Panc1 (cell line): ENCODE results near the gene RBSN. TPM values are rescaled to one million over a fixed set of nuclear protein-coding genes. Genes with fewer than 3 reads are reported as not detected.

Experiments used
- ATAC-seq: fragments of 200-7000 bp; cut with Tn5 transposase; 2 replicates; pipeline ENCODE4 v1.9.1; 2020; ENCODE audit warnings: mild to moderate bottlenecking, moderate library complexity
- BruUV-seq: library from RNA; stranded (reverse); fragments of 400-500 nt; replicated peaks from 2 replicates; lab custom pipeline; 2021; lab: Mats Ljungman, UMichigan
- CTCF ChIA-PET: fragments of 300-600 bp; sonication (Branson Sonifier 250); formaldehyde crosslinking; loops from one replicate; lab custom pipeline; 2022; ENCODE audit warnings: antibody characterized with exemption; lab: Charles Lee
- POLR2A ChIA-PET: fragments of 300-600 bp; sonication (Branson Sonifier 250); formaldehyde crosslinking; loops from one replicate; lab custom pipeline; 2022; ENCODE audit warnings: antibody characterized with exemption; lab: Charles Lee
- DNase-seq: peaks from one replicate; pipeline ENCODE4 v3.0.0-alpha.2; 2010; ENCODE audit warnings: low read depth, low spot score
- H3K27ac ChIP-seq: 2 replicates; pipeline ENCODE4 v1.5.1; 2011; ENCODE audit warnings: mild to moderate bottlenecking, low read length, inconsistent platforms
- H3K27me3 ChIP-seq: fragments of 200-500 bp; sonication (Bioruptor generic); 2 replicates; pipeline ENCODE4 v1.6.0; 2014; ENCODE audit warnings: low read length, inconsistent platforms; ENCODE audit not compliant: control insufficient read depth, insufficient read depth
- H3K36me3 ChIP-seq: fragments of 200-500 bp; sonication (Bioruptor generic); 2 replicates; pipeline ENCODE4 v1.5.1; 2014; ENCODE audit warnings: inconsistent platforms, mild to moderate bottlenecking, low read length, moderate library complexity; ENCODE audit not compliant: control insufficient read depth, insufficient read depth
- H3K4me1 ChIP-seq: 2 replicates; pipeline ENCODE4 v1.5.1; 2011; ENCODE audit warnings: inconsistent platforms, mild to moderate bottlenecking, low read length, moderate library complexity; ENCODE audit not compliant: control insufficient read depth, insufficient read depth
- H3K4me3 ChIP-seq, 2 experiments: 2 replicates each; pipeline ENCODE4 v1.5.1; 2011 to 2012; ENCODE audit warnings: low read depth in 2 of 2, low read length in 2 of 2, mild to moderate bottlenecking in 2 of 2, inconsistent platforms in 1 of 2, moderate library complexity in 1 of 2
- H3K9me3 ChIP-seq: fragments of 200-500 bp; sonication (Bioruptor generic); 2 replicates; pipeline ENCODE4 v1.5.1; 2014; ENCODE audit warnings: low read depth, mild to moderate bottlenecking, inconsistent platforms, low read length, moderate library complexity; ENCODE audit not compliant: control insufficient read depth, insufficient read depth
- CTCF ChIP-seq: fragments of 450-650 bp; IDR thresholded peaks from 2 replicates; pipeline ENCODE4 v1.5.1; 2017; ENCODE audit warnings: mild to moderate bottlenecking
- POLR2AphosphoS5 ChIP-seq: IDR thresholded peaks from 2 replicates; pipeline ENCODE4 v1.6.1; 2012; ENCODE audit warnings: mild to moderate bottlenecking, low read depth, low read length, moderate library complexity
- SIN3A ChIP-seq: IDR thresholded peaks from 2 replicates; pipeline ENCODE4 v1.6.1; 2012; ENCODE audit warnings: low read depth, mild to moderate bottlenecking, low read length, moderate library complexity, borderline replicate concordance; ENCODE audit not compliant: insufficient read depth
- TCF7L2 ChIP-seq: IDR thresholded peaks from 2 replicates; pipeline ENCODE4 v1.6.1; 2011; ENCODE audit warnings: mild to moderate bottlenecking, low read depth, low read length, inconsistent platforms
- in situ Hi-C: cut with HindIII; loops from 2 replicates; pipeline ENCODE4 v1.10.0; 2016; ENCODE audit warnings: low sequenced_read_pairs, low pct_unique_long_range_greater_than_20kb
- intact Hi-C: fragments of 100-400 bp; cut with micrococcal nuclease; formaldehyde crosslinking; loops from one replicate; pipeline ENCODE4 v1.10.0; 2022; ENCODE audit not compliant: unreplicated experiment
- total RNA-seq: library from RNA; stranded (reverse); gene quantifications from one replicate; pipeline ENCODE4 v1.2.1, GENCODE V29; 2021; ENCODE audit not compliant: unreplicated experiment
- TF ChIP-seq, protein P1 (sequence below), 2 experiments: IDR thresholded peaks; 2 replicates each; pipeline ENCODE4 v1.6.1; 2011 to 2012; ENCODE audit warnings: low read depth in 2 of 2, control low read depth in 1 of 2, low read length in 1 of 2, mild to moderate bottlenecking in 1 of 2, moderate library complexity in 1 of 2; ENCODE audit not compliant: insufficient read depth in 1 of 2

The RBSN gene
- total RNA-seq, 1 experiment from 2014 or later = 13.6 TPM

GRCh38 chr3:15063238-15063637 lies 35.7 kb downstream of the RBSN start:
- POLR2A ChIA-PET = no interaction called here
- H3K27me3 ChIP-seq = no peaks in the 10 kb centered on the region
- no peaks in the 10 kb centered on the region for H3K9me3 ChIP-seq
- CTCF ChIA-PET = no interaction called here
- intact Hi-C loops = no loop called here
- H3K4me3 ChIP-seq = peak overlapping the region; percentile 8 to 86; a peak in 3 of 4 replicates
- in situ Hi-C loops = no loop called here
- ATAC-seq (no peak), DNase-seq (no peak)
- peaks cover 10% of the 10 kb centered on the region for H3K4me1 ChIP-seq
- no peak for TF ChIP-seq SIN3A
- TF ChIP-seq, protein P1, sequence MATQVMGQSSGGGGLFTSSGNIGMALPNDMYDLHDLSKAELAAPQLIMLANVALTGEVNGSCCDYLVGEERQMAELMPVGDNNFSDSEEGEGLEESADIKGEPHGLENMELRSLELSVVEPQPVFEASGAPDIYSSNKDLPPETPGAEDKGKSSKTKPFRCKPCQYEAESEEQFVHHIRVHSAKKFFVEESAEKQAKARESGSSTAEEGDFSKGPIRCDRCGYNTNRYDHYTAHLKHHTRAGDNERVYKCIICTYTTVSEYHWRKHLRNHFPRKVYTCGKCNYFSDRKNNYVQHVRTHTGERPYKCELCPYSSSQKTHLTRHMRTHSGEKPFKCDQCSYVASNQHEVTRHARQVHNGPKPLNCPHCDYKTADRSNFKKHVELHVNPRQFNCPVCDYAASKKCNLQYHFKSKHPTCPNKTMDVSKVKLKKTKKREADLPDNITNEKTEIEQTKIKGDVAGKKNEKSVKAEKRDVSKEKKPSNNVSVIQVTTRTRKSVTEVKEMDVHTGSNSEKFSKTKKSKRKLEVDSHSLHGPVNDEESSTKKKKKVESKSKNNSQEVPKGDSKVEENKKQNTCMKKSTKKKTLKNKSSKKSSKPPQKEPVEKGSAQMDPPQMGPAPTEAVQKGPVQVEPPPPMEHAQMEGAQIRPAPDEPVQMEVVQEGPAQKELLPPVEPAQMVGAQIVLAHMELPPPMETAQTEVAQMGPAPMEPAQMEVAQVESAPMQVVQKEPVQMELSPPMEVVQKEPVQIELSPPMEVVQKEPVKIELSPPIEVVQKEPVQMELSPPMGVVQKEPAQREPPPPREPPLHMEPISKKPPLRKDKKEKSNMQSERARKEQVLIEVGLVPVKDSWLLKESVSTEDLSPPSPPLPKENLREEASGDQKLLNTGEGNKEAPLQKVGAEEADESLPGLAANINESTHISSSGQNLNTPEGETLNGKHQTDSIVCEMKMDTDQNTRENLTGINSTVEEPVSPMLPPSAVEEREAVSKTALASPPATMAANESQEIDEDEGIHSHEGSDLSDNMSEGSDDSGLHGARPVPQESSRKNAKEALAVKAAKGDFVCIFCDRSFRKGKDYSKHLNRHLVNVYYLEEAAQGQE (IDR thresholded peaks at IDR 0.05; ENCODE audit: insufficient read depth in 1 of 2, low read depth in 2 of 2, low read length in 1 of 2) = no peak
- no peak for TF ChIP-seq POLR2AphosphoS5
- TF ChIP-seq CTCF = no peak
- TF ChIP-seq TCF7L2 = no peak
- BruUV-seq = no TSS peak
- H3K27ac ChIP-seq = no peak overlapping the region
- peaks cover 5% of the 10 kb centered on the region for H3K36me3 ChIP-seq

DNA sequence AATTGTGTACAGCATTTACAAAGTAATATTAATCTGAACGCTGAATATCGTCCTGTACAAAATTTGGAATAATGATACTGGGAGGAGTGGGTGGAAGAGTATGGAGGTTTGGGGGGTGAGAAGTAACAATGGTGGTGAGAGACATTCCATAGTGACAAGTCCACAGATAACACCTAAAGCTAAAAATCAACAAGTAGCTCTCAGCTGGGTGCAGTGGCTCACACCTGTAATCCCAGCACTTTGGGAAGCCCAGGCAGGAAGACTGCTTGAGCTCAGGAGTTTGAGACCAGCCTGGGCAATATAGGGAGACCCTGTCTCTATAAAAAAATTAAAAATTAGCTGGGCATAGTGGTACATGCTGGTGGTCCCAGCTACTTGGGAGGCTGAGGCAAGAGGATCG lies 38.9 kb downstream of the RBSN start:
- Histone ChIP-seq H3K4me1 (peaks cover 10% of the 10 kb centered on the region), H3K27me3 (no peaks in the 10 kb centered on the region), H3K4me3 (no peak overlapping the region), H3K9me3 (no peaks in the 10 kb centered on the region), H3K36me3 (peaks cover 5% of the 10 kb centered on the region), H3K27ac (no peak overlapping the region)
- TF ChIP-seq CTCF (no peak), TCF7L2 (no peak), POLR2AphosphoS5 (no peak), SIN3A (no peak)
- TF ChIP-seq, protein P1 (IDR thresholded peaks at IDR 0.05; ENCODE audit: insufficient read depth in 1 of 2, low read depth in 2 of 2, low read length in 1 of 2) = no peak
- CTCF ChIA-PET = no interaction called here
- BruUV-seq = no TSS peak
- in situ Hi-C loops (no loop called here), intact Hi-C loops (no loop called here)
- DNase-seq (no peak), ATAC-seq (no peak)
- POLR2A ChIA-PET = no interaction called here
